Stimulated activated CD4-positive, alpha-beta T cell treated with anti-CD3 and anti-CD28 coated beads, Interleukin-12 subunit alpha, Interleukin-12 subunit beta, amount 100 ng/mL, for 48 hours (primary cell): Measurements from ENCODE around the gene NPVF.

ENCODE experiments used
- DNase-seq, 3 donors: peaks; one replicate each; pipeline ENCODE4 v3.0.0-alpha.2; 2020; ENCODE audit warnings: low read depth in 2 of 3, low spot score in 1 of 3

NPVF gene

DNA sequence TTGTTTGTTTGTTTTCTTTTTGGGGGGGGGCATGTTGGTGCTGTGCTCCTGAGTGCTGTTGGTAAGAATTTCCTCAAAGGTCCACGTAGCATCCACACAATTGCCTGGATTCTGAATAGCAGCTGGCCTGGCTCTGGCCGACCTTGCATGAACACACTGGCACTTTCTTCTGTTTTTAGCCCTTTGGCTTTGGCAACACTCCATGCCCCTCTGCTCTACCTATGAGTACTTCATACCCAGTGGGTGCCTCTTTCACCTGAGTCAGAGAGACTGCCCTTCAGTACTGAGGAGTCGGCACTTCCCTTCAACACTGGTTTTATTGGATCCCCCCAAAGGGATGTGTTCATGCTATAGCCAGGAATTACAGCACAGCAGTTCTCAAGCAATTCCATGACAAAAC lies 7.2 kb upstream of the NPVF start:
- DNase-seq, result no peak

DNA sequence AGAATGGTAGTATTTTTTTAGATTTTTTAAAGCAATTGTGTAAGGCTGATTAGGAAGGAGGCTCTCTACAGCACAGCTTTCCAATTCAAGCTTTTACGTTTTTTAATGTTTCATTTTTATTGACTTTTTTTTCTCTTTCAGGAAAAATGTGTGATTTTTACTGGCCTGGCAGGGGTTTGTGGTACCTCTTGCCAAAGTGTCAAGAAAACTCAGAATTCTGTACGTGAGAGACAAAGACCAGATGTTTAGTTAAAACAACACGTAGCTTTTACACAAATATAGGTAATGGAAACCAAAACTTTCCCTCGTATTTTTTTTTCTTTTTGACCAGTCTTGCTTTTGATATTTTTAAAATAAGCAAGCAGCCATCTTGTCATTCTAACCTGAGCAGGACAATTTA lies 6.0 kb upstream of the NPVF start:
- no peak for DNase-seq

DNA sequence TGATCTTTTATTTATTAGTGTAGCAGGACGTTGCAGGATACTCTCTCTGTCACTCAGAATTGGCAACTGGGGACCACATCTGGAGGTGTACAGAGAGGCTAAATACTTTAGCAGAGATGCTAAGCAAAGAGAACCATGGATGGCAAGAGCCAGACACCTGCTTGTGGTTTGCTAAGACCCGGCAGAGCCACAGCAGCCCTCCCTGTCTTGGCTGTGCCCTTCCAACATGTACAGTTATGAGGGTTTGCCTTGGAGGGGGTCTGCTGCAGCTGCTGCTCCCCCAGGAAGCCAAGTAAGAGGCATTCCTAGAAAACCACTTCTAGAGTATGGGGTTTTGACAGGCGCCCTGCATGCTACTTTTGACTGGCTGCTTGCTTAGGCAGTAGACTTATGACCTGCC lies 5.1 kb downstream of the NPVF start:
- no peak for DNase-seq

DNA sequence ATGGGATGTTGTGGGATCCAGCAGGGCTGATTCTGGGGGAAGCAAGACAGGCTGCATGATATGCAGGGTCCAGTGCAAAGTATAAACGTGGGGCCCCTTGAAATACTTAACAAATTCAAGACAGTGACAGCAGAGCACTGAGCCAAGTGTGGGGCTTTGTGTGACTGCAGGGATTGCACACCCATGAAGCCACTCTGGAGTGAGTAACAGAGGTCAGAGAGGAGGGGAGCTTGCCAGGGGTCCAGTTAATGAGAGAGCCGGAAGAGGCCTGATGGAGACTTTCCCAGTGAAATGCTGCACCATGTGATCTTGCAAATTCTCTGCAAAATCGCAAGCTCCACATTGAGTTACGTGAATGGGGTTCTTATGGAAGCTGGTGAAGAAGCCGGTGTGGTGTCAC lies 5.6 kb downstream of the NPVF start:
- DNase-seq, result no peak

DNA sequence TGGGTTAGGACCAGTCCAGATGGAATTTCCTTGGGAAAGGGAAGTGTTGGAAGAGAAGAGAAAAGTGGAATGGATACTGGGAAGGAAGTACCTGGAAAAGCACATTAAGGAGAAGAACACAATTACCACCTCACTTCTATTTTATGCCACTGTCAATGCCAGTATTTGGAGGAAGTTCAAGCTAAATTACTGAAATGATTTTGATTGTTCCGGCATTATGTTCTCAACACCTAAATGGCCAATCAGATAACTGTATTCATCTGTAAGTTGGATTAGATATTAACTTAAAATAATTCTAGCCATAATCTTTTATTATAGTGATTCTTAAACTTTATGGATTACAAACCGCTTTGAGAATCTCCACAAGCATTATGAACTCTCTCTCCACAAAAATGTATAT lies 7.3 kb downstream of the NPVF start:
- no peak for DNase-seq

DNA sequence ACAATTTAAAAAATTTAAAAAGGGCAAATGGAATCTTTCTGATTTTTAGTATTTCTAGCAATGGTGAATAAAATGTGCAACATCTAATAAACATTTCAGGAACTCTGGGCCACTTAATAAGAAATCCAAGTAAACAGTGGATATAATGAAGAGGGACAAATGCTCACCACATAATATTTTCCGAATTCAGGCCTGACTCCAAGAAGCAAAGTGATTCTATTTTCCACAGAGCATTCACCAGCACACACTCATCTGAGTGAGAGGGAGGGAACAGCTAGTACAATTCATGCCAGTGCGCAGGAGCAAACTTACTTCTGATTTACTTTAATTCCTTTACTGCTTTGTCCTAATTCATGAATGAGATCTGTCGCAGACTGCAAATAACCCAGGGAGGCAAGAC lies 10.1 kb downstream of the NPVF start:
- DNase-seq, result no peak

DNA sequence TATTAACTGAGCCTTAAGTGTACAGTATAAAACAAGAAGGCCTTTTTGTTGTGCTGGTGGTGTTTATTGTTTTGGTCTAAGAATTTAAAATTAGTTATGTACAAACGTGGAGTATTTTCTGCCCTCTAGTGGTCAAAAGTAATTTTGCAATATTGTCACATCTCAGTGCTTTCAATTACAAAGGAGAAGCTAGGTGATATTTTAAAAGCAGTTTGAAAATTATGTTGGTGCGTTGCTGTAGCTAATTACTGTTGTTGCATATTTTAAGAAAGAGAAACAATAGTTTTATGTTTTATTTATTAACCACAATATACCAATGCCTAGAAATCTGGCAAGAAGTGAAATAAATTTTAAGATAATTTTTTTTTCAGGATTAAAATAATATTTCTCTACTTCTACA lies 11.4 kb downstream of the NPVF start:
- peak in 1 of 3 donors; percentile 9 for DNase-seq

DNA sequence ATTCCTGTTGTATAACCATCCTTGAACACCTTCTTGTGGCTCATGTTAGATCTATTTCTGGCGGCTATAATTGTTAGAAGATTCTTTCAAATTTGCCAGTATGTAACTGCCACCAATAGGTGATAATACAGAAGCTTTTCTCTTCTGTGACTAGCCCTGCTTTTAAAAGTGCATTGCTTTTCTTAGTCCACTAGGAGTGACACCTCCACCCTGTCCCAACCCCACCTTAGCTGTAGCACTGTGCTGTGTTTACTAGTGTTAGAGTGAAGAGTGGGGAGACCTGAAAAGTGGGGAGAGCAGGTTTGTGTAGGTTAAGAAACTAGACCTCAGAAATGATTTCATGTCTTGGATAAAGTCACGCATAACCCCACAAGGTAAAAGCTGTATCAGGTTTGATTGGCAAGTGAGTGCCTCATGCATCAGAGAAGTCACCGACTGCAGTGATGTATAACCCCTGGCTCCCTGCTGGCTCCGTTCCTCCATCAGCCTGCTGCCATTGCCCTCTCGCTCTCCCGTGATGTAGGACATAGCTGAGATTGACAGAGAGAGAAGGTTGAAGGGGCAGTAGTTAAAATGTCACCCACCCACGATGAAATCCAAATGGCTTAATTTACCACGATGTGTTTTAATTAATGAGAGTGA lies 12.5 kb downstream of the NPVF start:
- DNase-seq, result no peak

DNA sequence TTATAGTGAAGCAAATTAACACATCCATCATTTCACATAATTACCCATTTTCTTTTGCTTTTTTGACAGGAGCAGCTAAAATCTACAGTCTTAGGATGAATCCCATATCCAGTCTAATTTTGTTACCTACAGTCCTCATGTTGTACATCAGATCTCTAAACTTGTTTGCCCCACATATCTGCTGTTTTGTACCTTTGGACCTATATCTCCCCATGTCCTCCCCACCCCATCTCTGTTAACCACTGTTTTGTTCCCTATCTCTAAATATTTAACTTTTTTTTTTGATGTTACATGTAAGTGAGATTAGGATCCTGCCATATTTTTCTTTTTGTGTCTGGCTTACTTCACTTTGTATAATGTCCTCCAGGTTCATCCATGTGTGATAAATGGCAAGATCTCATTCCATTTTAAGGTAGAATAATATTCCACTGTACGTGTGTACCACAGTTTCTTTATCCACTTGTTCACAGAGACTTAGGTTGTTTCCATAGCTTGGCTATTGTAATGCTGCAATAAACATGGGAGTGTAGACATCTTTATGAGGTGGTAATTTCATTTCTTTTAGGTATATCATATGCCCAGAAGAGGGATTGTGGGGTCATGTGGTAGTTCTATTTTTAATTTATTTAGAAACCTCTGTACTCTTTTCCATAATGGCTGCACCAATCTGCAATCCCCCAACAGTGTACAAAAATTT lies 19.6 kb downstream of the NPVF start:
- no peak for DNase-seq

DNA sequence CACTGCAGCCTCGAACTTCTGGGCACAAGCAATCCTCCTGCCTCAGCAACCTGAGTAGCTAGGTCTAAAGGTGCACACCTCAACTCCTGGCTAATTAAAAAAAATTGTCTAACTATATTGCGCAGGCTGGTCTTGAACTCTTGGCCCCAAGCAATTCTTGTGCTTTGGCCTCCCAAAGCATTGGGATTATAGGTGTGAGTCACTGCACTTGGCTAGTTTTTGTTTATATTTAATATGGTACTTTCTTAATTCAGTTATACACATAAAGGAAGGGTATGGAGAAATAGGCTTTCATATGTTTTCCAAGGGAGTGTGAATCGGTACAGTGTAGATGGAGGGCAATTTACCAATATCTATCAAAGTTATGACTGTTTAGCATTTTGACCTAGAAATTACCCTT lies 20.4 kb downstream of the NPVF start:
- no peak for DNase-seq

DNA sequence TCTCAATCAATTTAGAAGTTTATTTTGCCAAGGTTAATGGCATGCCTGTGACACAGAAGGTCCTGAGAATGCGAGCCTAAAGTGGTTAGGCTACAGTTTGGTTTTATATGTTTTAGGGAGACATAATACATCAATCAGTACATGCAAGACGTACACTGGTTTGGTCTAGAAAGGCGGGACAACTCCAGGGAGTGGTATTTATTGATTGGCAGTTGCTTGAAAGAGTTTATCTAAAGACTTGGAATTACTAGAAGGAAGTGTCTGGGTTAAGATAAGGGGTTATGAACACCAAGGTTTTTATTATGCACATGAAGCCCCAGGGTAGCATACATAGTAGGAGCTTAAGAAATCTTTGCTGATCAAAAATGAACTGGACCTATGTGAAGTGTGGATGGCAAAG lies 21.5 kb downstream of the NPVF start:
- DNase-seq, result no peak

DNA sequence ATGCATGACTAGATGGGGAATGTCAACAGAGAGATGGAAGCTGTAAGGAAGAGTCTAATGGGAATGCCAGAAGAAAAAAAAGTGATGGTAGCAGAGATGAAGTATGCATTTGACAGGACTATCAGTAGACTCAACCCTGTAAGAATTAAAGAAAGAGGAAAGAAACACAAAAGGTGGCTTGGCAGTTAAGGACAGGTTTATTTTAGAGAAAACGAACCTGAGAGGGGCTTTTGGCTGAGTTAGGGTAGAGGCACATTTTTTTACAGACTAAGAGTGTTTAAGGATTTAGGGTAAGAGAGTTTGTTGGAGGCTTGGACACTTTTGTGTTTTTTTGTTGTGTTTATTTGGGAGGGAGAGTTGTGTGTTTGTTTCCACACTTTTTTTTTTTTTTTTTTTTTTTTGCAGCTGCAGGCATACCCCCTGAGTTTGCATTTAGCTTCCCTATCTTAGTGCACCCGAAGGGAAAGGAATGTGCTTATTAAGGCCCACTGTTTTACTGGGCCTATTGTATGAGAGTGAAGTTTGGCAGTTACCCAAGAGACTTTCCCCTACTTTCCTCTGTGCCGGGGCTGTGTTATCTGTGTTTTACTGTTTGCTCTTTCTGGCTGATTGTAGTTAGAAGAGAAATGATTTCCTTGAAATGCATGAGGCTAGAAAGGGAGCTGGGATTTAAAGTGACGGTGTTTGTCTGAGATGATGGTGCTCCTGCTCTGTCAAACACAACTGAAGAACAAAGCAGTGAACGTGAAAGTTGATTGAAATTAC lies 32.0 kb downstream of the NPVF start:
- DNase-seq, result no peak

DNA sequence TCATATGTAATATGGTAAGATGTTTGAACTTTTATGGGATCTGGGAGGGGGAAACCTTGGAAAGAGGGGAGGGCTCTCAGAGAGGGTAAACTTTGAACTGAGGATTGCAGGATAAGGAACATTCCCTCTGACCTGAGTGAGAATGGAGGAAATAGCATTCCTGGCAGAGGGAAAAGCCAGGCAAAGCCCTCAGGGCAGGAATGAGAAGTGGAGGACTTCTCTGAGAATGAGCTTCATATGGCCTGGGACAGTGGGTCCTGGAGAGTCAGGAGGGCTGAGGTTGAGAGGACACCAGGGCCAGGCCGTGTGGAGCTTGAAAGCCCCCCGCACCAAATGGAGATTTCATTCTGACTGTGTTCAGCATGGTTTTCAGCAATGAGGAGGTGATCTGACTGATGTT lies 34.2 kb downstream of the NPVF start:
- DNase-seq, result no peak

DNA sequence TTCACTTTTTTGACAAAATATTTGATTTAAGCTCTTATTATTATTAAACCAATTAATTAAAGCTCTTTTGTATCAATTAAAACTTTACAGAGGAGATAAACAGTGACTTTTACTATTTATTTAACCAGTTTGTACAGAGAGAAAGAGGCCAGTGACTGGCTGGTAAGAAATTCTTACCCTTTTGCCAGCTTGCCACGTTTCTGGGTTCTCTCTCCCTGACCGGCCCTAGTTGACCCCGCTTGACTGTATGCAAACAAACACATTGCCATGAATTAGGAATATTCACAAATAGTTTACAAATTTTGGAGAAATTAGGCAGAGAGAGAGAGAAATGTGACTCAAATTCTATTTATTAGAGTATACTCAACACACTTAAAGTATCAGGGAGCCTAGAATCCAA lies 36.2 kb downstream of the NPVF start:
- no peak for DNase-seq

DNA sequence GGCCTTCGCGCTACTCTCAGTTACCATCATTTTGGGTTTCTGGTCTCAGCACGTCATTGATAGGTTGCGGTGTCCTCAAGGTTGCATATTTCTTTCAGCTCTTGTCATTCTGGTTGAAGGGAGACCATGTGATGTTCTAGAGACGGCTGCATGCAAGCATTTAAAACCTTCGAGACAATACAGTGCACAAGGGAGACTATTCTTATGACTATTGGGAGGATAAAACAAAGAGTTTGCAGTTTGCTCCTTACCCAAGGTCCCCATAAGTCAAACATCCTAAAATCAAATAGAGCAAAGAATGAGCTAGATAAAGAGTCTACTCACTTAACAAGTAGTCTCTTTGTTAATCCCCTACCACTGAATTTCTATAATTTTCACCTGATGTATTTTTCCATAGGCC lies 39.1 kb downstream of the NPVF start:
- no peak for DNase-seq

DNA sequence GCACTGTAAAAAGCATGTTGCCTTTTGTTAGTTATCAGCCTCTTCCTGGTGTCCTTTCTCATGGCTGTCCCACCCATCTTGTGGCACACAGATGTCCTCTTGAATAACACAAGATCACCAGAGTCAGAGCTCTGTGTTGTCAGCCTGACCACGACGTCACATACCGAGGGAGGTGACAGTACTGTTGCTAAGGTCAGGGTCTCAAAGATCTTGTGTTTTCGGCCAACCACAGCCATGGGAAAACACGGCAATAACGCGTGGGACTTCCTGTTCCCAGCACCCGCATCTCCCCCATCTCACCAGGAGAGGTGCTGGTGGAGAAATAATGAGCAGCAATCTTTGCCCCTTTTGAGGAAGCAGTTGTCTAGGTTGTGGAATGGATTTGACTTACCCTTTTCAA lies 40.4 kb downstream of the NPVF start:
- no peak for DNase-seq

DNA sequence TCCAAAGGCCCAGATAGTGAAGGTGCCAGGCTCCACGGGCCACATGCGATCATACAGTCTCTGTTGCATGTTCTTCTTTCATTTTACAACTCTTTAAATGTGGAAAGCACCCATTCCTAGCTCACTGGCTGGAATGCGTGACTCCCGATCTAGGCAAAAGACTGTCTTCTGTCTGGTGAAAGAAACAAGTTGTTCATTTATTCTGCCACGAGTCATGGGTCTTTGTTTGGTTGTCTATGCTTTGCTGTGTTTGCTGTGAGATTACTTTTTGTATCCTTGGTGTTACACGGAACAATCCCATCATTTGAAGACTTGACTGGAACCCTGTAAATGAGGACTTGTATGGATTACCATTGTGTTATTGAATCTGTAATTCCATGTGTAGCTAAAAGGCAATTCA lies 41.9 kb downstream of the NPVF start:
- no peak for DNase-seq

DNA sequence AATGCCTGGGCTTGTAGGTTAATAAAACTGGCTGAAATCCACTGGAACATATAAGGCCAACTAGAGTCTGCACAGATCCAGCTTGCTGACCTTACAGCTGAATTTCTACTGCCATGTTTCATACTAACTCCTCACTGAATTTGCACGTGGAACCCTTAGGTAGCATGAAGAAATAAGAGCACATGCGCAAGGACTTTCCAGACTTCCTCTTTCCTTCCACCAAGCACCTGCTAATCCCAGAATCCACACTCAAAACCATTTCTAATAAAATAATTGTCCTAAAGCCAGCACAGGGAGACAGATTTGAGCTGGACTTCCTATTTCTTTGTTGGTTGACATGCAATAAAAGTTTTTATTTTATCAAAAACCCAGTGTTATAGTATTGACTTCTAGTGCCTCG lies 46.8 kb downstream of the NPVF start:
- DNase-seq, result no peak

DNA sequence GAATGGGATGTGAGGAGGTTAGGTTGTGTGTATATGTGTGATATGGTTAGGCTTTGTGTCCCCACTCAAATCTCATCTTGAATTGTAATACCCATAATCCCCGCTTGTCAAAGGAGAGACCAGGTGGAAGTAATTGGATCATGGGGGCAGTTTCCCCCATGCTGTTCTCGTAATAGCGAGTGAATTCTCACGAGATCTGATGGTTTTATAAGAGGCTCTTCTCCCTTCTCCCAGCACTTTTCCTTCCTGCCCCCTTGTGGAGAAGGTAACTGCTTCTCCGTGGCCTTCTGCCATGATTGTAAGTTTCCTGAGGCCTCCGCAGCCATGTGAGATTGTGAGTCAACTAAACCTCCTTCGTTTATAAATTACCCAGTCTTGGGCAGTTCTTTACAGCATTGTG lies 47.3 kb downstream of the NPVF start:
- DNase-seq, result no peak

DNA sequence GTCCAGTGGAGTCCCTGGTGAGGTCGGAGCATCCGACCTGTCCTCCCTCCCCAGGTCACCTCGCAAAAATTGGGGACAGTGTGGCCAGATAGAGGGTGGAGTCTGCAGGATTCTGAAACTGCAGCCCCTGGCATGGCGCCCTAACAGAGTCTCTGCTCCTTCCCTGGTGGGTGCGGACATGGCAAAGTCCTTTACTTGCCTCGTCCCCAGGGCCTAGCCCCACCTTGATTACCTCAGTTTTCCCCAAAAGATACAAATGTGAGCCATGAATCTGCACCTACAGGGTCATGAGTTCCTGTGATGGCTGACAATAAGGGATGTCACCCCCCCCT lies 47.7 kb downstream of the NPVF start:
- DNase-seq, result peak in 1 of 3 donors; percentile 15

DNA sequence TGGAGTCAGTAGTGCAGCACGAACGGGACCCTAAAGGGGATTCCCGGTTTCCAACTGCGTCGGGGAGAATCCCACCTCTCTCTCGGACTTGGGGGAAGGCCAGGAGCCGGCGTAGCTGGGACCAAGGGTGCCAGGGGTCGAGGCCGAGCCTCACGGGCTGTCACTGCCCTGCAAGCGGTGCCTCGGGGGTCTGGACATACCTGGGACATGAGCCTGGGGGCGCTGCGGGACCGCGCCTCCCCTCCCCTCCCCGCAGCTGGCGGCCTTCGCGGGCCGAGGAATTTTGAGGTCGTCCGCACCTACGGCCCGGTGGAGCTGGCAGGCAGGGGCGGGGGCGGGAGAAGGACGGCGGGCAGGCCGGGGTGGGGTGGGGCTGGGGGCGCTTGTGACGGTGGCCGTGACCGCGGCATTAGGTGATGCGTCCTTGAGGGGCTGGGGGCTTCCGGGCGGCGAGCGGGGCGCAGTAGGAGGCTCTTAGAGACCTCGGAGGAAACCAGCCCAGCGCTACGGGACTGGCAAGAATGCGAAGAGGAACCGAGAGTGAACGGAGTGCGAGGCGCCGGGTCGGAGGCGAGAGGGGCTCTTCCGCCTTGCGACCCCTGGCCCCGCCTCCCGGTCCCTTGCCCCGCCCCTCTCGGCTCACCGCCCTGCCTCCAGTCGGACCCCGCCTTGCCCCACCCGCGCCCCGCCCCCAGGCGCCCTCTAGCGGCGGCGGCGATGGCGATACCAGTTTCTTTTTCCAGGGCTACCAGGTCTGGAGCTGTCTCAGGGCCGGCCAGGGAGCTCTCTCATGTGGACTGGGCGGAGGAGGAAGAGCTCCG lies 48.3 kb downstream of the NPVF start:
- DNase-seq, result peak; percentile 91 to 97 (median 92)

DNA sequence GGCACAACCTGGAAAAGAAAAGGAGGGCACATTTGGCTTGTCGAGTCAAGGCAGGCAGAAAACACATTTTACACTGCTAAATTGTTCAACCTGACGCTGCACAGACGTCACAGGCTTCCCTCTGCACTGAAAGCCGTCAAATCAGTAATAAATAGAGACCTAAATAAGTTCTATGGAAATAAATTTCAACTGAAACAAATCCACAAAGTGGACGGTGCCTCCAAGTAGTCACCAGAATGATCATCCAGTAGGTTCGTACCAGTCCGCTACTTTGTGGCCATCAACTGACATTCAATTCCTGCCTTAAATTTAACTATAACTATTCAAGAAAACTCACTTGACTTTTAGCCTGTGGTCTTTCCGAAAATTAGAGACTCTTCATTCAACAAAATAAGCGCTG lies 49.0 kb downstream of the NPVF start:
- DNase-seq, result no peak
